Esophagus squamous epithelium (tissue), 5 donors: ENCODE measurements around the gene RDH12. TPM values are rescaled to one million over a fixed set of nuclear protein-coding genes. Genes with fewer than 3 reads are reported as not detected.

ENCODE experiments used
- DNase-seq: peaks from one replicate; lab custom pipeline; 2025; lab: John Stamatoyannopoulos, UW
- H3K27ac ChIP-seq, 4 donors: fragments of 200-600 bp; sonication (generic); one replicate each; pipeline ENCODE4 v1.5.1; 2016 to 2019; ENCODE audit warnings: mild to moderate bottlenecking in 1 of 4
- H3K27me3 ChIP-seq, 4 donors: fragments of 200-600 bp; sonication (generic); 1 replicate in 3 of 4; 2 replicates in 1 of 4; pipeline versions ENCODE4 v1.5.1 to v1.6.0; 2017 to 2021; ENCODE audit warnings: antibody characterized with exemption in 1 of 4
- H3K36me3 ChIP-seq, 3 donors: fragments of 200-600 bp; sonication (generic); one replicate each; pipeline ENCODE4 v1.5.1; 2016 to 2019
- H3K4me1 ChIP-seq, 3 donors: fragments of 200-600 bp; sonication (generic); one replicate each; pipeline ENCODE4 v1.5.1; 2017 to 2019
- H3K4me3 ChIP-seq, 4 donors: fragments of 200-600 bp; sonication (generic); 1 replicate in 3 of 4; 2 replicates in 1 of 4; pipeline ENCODE4 v1.5.1; 2016 to 2019; ENCODE audit warnings: mild to moderate bottlenecking in 2 of 4, moderate library complexity in 1 of 4
- H3K9me3 ChIP-seq, 3 donors: fragments of 200-600 bp; sonication (generic); one replicate each; pipeline ENCODE4 v1.5.1; 2016 to 2019
- CTCF ChIP-seq, 6 experiments: fragments of 450-650 bp in 4 of 6; fragments of 200-600 bp in 2 of 6; sonication (generic) in 2 of 6; IDR thresholded peaks; one replicate each; pipeline ENCODE4 v1.5.1; 2016 to 2019; ENCODE audit warnings: antibody characterized with exemption in 6 of 6, mild to moderate bottlenecking in 4 of 6, moderate library complexity in 4 of 6
- POLR2A ChIP-seq, 4 donors: fragments of 450-650 bp; IDR thresholded peaks; one replicate each; pipeline ENCODE4 v1.6.1; 2017; ENCODE audit warnings: antibody characterized with exemption in 4 of 4, mild to moderate bottlenecking in 4 of 4, moderate library complexity in 3 of 4
- WGBS, 2 donors: methylation state at CpG; one replicate each; pipeline ENCODE4 v1.1.5; 2018; 5-methylcytosine and 5-hydroxymethylcytosine counted together
- intact Hi-C: fragments of 100-400 bp; cut with DNase I; formaldehyde crosslinking; loops from one replicate; pipeline ENCODE4 v1.15.0; 2022
- total RNA-seq, 4 donors: library from RNA; depleted of rRNA; stranded (reverse); fragments of >200 nt; gene quantifications; one replicate each; pipeline ENCODE4 v1.1.0, GENCODE V29; 2016
- donor health status: DM: yes; HTN: yes; CAD: no.

The RDH12 gene
- total RNA-seq, 4 donors from 2014 or later: 4.0 to 35.3 (median 29.4) TPM

- no peaks in the 10 kb centered on the region for H3K36me3 ChIP-seq
- peaks cover 0 to 39% (median 9%) of the 10 kb centered on the region in 3 donors for H3K4me1 ChIP-seq
- H3K27ac ChIP-seq: peak overlapping the region in 2 of 4 donors; percentile 30 to 54
- no peaks in the 10 kb centered on the region for H3K9me3 ChIP-seq
- peak overlapping the region; percentile 5 to 34 (median 20) for H3K4me3 ChIP-seq
- intact Hi-C loops: no loop called here
- WGBS, 2 donors: 0 to 5% methylated on average over 1 to 2 of the region's 3 CpGs
- DNase-seq: no peak
- H3K27me3 ChIP-seq: peaks cover 0 to 8% (median 0%) of the 10 kb centered on the region in 4 donors
- TF ChIP-seq POLR2A (IDR thresholded peaks at IDR 0.05) (peak in 1 of 4 donors; percentile 27), CTCF (IDR thresholded peaks at IDR 0.05) (no peak)
Observed at GRCh38 chr14:67722293-67722692, 20.6 kb downstream of the RDH12 start.

- 30 to 57% methylated on average over 4 to 5 of the region's 5 CpGs for WGBS, 2 donors
- peaks cover 0 to 13% (median 0%) of the 10 kb centered on the region in 4 donors for H3K27me3 ChIP-seq
- H3K36me3 ChIP-seq: no peaks in the 10 kb centered on the region
- no peak overlapping the region for H3K4me3 ChIP-seq
- peak overlapping the region; percentile 25 to 76 (median 59) for H3K27ac ChIP-seq
- peaks cover 0 to 64% (median 14%) of the 10 kb centered on the region in 3 donors for H3K4me1 ChIP-seq
- no peaks in the 10 kb centered on the region for H3K9me3 ChIP-seq
- intact Hi-C loops: no loop called here
- TF ChIP-seq CTCF (IDR thresholded peaks at IDR 0.05): no peak
- no peak for TF ChIP-seq POLR2A (IDR thresholded peaks at IDR 0.05)
- DNase-seq: no peak
Observed at GRCh38 chr14:67725171-67725570, 23.5 kb downstream of the RDH12 start.

- Histone ChIP-seq H3K4me1 (peaks cover 0 to 57% (median 14%) of the 10 kb centered on the region in 3 donors), H3K4me3 (no peak overlapping the region), H3K27me3 (peaks cover 0 to 13% (median 0%) of the 10 kb centered on the region in 4 donors), H3K27ac (no peak overlapping the region), H3K36me3 (no peaks in the 10 kb centered on the region), H3K9me3 (no peaks in the 10 kb centered on the region)
- DNase-seq: no peak
- 96 to 97% methylated on average over 7 of the region's 7 CpGs for WGBS, 2 donors
- TF ChIP-seq POLR2A (IDR thresholded peaks at IDR 0.05) (no peak), CTCF (IDR thresholded peaks at IDR 0.05) (no peak)
- intact Hi-C loops: no loop called here
Observed at GRCh38 chr14:67727361-67727760, 25.7 kb downstream of the RDH12 start.

- Histone ChIP-seq H3K27me3 (peaks cover 0 to 13% (median 0%) of the 10 kb centered on the region in 4 donors), H3K4me3 (no peak overlapping the region), H3K27ac (no peak overlapping the region), H3K9me3 (no peaks in the 10 kb centered on the region), H3K4me1 (peaks cover 0 to 48% (median 8%) of the 10 kb centered on the region in 3 donors), H3K36me3 (no peaks in the 10 kb centered on the region)
- TF ChIP-seq CTCF (IDR thresholded peaks at IDR 0.05) (no peak), POLR2A (IDR thresholded peaks at IDR 0.05) (no peak)
- DNase-seq: no peak
- intact Hi-C loops: no loop called here
Observed at GRCh38 chr14:67728258-67728657, 26.6 kb downstream of the RDH12 start.

- WGBS, 2 donors: 37 to 38% methylated on average over 8 to 9 of the region's 21 CpGs
- Histone ChIP-seq H3K4me3 (peak overlapping the region in 2 of 4 donors; percentile 6 to 19), H3K4me1 (peaks cover 0 to 47% (median 8%) of the 10 kb centered on the region in 3 donors), H3K27me3 (peaks cover 0 to 6% (median 0%) of the 10 kb centered on the region in 4 donors), H3K9me3 (no peaks in the 10 kb centered on the region), H3K36me3 (no peaks in the 10 kb centered on the region), H3K27ac (peak overlapping the region in 3 of 4 donors; percentile 56 to 76 (median 71))
- intact Hi-C loops: no loop called here
- no peak for TF ChIP-seq CTCF (IDR thresholded peaks at IDR 0.05)
- TF ChIP-seq POLR2A (IDR thresholded peaks at IDR 0.05): no peak
- DNase-seq: no peak
Observed at GRCh38 chr14:67729072-67729885, 27.6 kb downstream of the RDH12 start.
